ENCODE measurements around the gene VAV2. TPM values are rescaled to one million over a fixed set of nuclear protein-coding genes. Genes with fewer than 3 reads are reported as not detected.
"Not testable (repeated sequence)": the region's sequence is repeated elsewhere in the genome, so short reads cannot be mapped to it uniquely, and the experiment has no call there.

VAV2 gene
- total and polyA plus RNA-seq, 2 experiments from 2014 or later: 8.1 to 28.9 TPM

DNA sequence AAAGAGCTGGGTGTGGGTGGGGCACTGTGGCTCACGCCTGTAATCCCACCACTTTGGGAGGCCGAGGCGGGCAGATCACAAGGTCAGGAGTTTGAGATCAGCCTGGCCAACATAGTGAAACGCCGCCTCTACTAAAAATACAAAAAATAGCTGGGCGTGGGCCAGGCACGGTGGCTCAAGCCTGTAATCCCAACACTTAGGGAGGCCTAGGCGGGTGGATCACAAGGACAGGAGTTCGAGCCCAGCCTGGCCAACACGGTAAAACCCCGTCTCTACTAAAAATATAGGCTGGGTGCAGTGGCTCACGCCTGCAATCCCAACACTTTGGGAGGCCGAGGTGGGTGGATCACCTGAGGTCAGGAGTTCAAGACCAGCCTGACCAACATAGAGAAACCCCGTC lies 3.4 kb downstream of the VAV2 start:
- H3K4me3 Mint-ChIP-seq; ATAC-seq; H3K27me3 ChIP-seq (ENCODE audit: insufficient read depth); H3K36me3 Mint-ChIP-seq (ENCODE audit: low read depth); H3K36me3 ChIP-seq (ENCODE audit: insufficient read depth); H3K9me2 ChIP-seq (ENCODE audit: insufficient read depth); H3F3A ChIP-seq (replicated peaks; ENCODE audit: low read depth); H2AFZ ChIP-seq; H3K27me3 Mint-ChIP-seq (ENCODE audit: insufficient read depth, low read depth, poor library complexity); H3K4me2 ChIP-seq; H3K27ac ChIP-seq (ENCODE audit: low read depth); H3K9me3 Mint-ChIP-seq; H3K27ac Mint-ChIP-seq; DNase-seq (ENCODE audit: low spot score); H3K4me3 ChIP-seq; H4K20me1 ChIP-seq (replicated peaks; ENCODE audit: insufficient read depth): not testable (repeated sequence)
- peaks cover 13% of the 10 kb centered on the region; the same call in 1 of the 2 replicates for H3K4me1 ChIP-seq (ENCODE audit: insufficient read depth)
- H3K4me1 Mint-ChIP-seq: peaks cover 32% of the 10 kb centered on the region
- H3K79me2 ChIP-seq (replicated peaks; ENCODE audit: insufficient read depth): peaks cover 75% of the 10 kb centered on the region

- H3K4me1 Mint-ChIP-seq: peaks cover 36% of the 10 kb centered on the region
- DNase-seq (ENCODE audit: low spot score): no peak
- ATAC-seq: no peak
- no peak overlapping the region for H2AFZ ChIP-seq
- H3K36me3 Mint-ChIP-seq (ENCODE audit: low read depth): no peaks in the 10 kb centered on the region; the same call in 2 of the 3 replicates
- H3K4me3 Mint-ChIP-seq: no peak overlapping the region
- no peaks in the 10 kb centered on the region for H3K27me3 ChIP-seq (ENCODE audit: insufficient read depth)
- H3K9me2 ChIP-seq (ENCODE audit: insufficient read depth): no peaks in the 10 kb centered on the region
- 0 out of 2 replicates have a peak, but pooled peaks cover 4% of the 10 kb centered on the region for H3F3A ChIP-seq (replicated peaks; ENCODE audit: low read depth)
- H3K27ac Mint-ChIP-seq: no peak overlapping the region
- H4K20me1 ChIP-seq (replicated peaks; ENCODE audit: insufficient read depth): peaks cover 3% of the 10 kb centered on the region; the same call in 1 of the 2 replicates
- H3K27me3 Mint-ChIP-seq (ENCODE audit: insufficient read depth, low read depth, poor library complexity): peaks cover 7% of the 10 kb centered on the region
- no peaks in the 10 kb centered on the region for H3K36me3 ChIP-seq (ENCODE audit: insufficient read depth)
- peaks cover 7% of the 10 kb centered on the region; the same call in 1 of the 2 replicates for H3K4me1 ChIP-seq (ENCODE audit: insufficient read depth)
- H3K4me3 ChIP-seq: no peak overlapping the region
- H3K9me3 Mint-ChIP-seq: no peaks in the 10 kb centered on the region
- H3K4me2 ChIP-seq: no peak overlapping the region
- H3K79me2 ChIP-seq (replicated peaks; ENCODE audit: insufficient read depth): peaks cover 80% of the 10 kb centered on the region
- no peak overlapping the region for H3K27ac ChIP-seq (ENCODE audit: low read depth)
- TF ChIP-seq, protein P1, sequence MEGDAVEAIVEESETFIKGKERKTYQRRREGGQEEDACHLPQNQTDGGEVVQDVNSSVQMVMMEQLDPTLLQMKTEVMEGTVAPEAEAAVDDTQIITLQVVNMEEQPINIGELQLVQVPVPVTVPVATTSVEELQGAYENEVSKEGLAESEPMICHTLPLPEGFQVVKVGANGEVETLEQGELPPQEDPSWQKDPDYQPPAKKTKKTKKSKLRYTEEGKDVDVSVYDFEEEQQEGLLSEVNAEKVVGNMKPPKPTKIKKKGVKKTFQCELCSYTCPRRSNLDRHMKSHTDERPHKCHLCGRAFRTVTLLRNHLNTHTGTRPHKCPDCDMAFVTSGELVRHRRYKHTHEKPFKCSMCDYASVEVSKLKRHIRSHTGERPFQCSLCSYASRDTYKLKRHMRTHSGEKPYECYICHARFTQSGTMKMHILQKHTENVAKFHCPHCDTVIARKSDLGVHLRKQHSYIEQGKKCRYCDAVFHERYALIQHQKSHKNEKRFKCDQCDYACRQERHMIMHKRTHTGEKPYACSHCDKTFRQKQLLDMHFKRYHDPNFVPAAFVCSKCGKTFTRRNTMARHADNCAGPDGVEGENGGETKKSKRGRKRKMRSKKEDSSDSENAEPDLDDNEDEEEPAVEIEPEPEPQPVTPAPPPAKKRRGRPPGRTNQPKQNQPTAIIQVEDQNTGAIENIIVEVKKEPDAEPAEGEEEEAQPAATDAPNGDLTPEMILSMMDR (conservative IDR thresholded peaks at IDR 0.05; ENCODE audit: low read depth in 2 of 2): no peak
- TF ChIP-seq NANOG (IDR thresholded peaks at IDR 0.05; ENCODE audit: borderline replicate concordance) (no peak), JUNB (IDR thresholded peaks at IDR 0.05; ENCODE audit: unreplicated experiment) (no peak), ZNF462 (CRISPR knock-in tag; IDR thresholded peaks at IDR 0.05) (no peak), STAT1 (IDR thresholded peaks at IDR 0.05; ENCODE audit: unreplicated experiment) (no peak), EZH2phosphoT487 (IDR thresholded peaks at IDR 0.05; ENCODE audit: unreplicated experiment) (no peak)
- TF ChIP-seq, protein P2, sequence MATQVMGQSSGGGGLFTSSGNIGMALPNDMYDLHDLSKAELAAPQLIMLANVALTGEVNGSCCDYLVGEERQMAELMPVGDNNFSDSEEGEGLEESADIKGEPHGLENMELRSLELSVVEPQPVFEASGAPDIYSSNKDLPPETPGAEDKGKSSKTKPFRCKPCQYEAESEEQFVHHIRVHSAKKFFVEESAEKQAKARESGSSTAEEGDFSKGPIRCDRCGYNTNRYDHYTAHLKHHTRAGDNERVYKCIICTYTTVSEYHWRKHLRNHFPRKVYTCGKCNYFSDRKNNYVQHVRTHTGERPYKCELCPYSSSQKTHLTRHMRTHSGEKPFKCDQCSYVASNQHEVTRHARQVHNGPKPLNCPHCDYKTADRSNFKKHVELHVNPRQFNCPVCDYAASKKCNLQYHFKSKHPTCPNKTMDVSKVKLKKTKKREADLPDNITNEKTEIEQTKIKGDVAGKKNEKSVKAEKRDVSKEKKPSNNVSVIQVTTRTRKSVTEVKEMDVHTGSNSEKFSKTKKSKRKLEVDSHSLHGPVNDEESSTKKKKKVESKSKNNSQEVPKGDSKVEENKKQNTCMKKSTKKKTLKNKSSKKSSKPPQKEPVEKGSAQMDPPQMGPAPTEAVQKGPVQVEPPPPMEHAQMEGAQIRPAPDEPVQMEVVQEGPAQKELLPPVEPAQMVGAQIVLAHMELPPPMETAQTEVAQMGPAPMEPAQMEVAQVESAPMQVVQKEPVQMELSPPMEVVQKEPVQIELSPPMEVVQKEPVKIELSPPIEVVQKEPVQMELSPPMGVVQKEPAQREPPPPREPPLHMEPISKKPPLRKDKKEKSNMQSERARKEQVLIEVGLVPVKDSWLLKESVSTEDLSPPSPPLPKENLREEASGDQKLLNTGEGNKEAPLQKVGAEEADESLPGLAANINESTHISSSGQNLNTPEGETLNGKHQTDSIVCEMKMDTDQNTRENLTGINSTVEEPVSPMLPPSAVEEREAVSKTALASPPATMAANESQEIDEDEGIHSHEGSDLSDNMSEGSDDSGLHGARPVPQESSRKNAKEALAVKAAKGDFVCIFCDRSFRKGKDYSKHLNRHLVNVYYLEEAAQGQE (IDR thresholded peaks at IDR 0.05; ENCODE audit: unreplicated experiment): no peak
- TF ChIP-seq, protein P3, sequence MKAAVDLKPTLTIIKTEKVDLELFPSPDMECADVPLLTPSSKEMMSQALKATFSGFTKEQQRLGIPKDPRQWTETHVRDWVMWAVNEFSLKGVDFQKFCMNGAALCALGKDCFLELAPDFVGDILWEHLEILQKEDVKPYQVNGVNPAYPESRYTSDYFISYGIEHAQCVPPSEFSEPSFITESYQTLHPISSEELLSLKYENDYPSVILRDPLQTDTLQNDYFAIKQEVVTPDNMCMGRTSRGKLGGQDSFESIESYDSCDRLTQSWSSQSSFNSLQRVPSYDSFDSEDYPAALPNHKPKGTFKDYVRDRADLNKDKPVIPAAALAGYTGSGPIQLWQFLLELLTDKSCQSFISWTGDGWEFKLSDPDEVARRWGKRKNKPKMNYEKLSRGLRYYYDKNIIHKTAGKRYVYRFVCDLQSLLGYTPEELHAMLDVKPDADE (IDR thresholded peaks at IDR 0.05): no peak
These were observed 4.0 kb downstream of the VAV2 start for GRCh38 chr9:133987946-133988665.

Data from GM23338 (cell line).